Measurements from ENCODE around the gene GJA8. TPM values are rescaled to one million over a fixed set of nuclear protein-coding genes. Genes with fewer than 3 reads are reported as not detected.
"Not testable (repeated sequence)": the region's sequence is repeated elsewhere in the genome, so short reads cannot be mapped to it uniquely, and the experiment has no call there.

The GJA8 gene
- total RNA-seq, 2 experiments from 2014 or later, result not detected

DNA sequence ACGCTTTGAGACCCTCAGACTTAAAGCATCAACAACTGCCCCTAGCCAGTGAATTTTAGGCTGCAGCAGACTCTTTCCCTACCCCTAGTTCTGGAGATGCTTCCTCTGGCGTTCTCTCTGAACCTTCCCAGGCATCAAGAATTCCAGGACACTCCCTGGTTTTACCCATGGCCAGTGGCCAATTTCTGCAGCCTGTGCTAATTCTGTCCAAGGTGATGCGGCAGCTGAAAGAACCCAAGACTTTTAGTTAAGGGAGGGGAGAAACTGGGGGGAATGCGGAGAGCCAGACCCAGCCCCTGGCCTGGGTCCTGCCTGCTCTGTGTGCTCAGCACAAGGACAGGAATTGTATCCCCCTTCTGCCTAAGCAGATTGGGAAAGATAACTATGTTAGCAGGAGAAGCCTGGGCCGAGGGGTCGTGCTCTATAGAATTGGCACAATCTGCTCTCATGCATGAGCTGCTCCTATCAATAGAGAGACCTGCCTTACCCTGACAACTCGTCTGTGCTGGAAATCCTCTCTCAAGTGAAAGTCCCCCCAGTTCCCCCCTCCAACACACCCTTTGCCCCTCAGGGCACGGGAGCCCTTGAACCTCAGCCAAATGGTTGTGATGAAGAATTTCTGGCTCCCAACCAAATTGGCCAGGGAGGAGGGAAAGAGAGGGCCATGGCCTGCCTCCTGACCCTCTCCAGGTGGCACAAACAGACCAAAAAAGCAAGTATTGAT is 5.4 kb upstream of the GJA8 start:
- ATAC-seq (no peak), DNase-seq (no peak)
- H3K36me3 Mint-ChIP-seq, result no peaks in the 10 kb centered on the region
- H3K4me1 Mint-ChIP-seq, result no peaks in the 10 kb centered on the region
- no peak overlapping the region for H3K27ac Mint-ChIP-seq
- H3K27me3 Mint-ChIP-seq, result peaks cover 15% of the 10 kb centered on the region
- H3K4me3 Mint-ChIP-seq, result no peak overlapping the region
- CTCF ChIA-PET, result no interaction called here
- H3K9me3 Mint-ChIP-seq (ENCODE audit: low read depth), result no peaks in the 10 kb centered on the region

DNA sequence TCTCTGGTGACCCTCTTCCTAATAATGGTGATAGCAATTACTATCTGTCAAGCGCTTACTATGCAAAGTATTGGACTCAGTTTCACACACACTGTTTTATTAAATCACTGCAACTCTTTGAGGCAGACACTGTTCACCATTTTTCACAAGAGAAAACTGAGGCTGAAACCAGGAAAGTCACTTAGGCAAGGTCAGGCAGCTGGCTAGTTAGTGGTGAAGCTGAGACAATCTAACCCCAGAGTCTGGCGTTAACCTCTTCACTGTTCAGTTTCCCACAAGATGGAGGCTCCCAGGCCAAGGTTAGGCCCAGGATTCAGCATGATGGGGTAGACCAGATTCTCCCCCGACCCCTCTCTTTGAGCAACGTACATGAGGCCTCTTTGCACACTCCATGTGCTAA is 4.8 kb upstream of the GJA8 start:
- no peaks in the 10 kb centered on the region for H3K9me3 Mint-ChIP-seq (ENCODE audit: low read depth)
- H3K27me3 Mint-ChIP-seq, result peaks cover 14% of the 10 kb centered on the region
- no peaks in the 10 kb centered on the region for H3K4me1 Mint-ChIP-seq
- no peak for DNase-seq
- no peak overlapping the region for H3K4me3 Mint-ChIP-seq
- no peak for ATAC-seq
- H3K36me3 Mint-ChIP-seq, result no peaks in the 10 kb centered on the region
- CTCF ChIA-PET, result no interaction called here
- H3K27ac Mint-ChIP-seq, result no peak overlapping the region

DNA sequence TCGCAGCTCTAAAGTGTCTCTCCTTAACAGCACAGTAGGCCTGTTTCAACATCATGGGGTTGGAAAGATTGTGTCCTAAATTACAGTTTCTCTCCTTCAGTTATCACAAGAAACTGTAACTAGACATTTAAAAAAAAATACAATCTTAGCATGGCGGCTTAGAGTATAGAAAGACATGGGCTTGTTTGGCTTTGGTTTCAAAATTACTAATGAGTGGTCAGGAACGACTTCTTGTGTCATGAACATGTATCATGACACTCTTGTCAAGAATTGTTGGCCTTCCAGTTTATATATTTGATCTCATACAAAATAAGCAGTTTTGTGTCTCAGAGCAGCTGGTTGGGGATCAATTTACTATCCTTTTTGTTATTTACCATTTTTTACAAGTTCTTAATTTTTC is 2.1 kb downstream of the GJA8 start:
- DNase-seq (no peak), ATAC-seq (peak; percentile 78)
- Mint-ChIP-seq H3K27me3 (peaks cover 7% of the 10 kb centered on the region), H3K4me3 (no peak overlapping the region), H3K27ac (peak overlapping the region; percentile 57), H3K9me3 (ENCODE audit: low read depth) (no peaks in the 10 kb centered on the region), H3K4me1 (peaks cover 15% of the 10 kb centered on the region), H3K36me3 (no peaks in the 10 kb centered on the region)
- CTCF ChIA-PET, result interaction anchor here (0.8 to 0.9 kb wide), 2 partner anchors 12 to 263 kb away, joined by 3 to 4 read pairs; no protein-coding TSS in a partner anchor

DNA sequence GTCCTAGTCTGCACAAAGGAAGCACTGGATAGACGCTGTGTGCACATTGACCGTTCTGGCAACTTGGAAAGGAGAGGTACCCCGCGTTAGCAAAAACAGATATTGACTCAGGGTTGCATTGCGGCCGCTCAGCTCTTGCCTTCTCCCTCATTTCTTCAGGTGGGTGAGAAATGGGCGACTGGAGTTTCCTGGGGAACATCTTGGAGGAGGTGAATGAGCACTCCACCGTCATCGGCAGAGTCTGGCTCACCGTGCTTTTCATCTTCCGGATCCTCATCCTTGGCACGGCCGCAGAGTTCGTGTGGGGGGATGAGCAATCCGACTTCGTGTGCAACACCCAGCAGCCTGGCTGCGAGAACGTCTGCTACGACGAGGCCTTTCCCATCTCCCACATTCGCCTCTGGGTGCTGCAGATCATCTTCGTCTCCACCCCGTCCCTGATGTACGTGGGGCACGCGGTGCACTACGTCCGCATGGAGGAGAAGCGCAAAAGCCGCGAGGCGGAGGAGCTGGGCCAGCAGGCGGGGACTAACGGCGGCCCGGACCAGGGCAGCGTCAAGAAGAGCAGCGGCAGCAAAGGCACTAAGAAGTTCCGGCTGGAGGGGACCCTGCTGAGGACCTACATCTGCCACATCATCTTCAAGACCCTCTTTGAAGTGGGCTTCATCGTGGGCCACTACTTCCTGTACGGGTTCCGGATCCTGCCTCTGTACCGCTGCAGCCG is 5.4 kb downstream of the GJA8 start:
- H3K4me3 Mint-ChIP-seq, result no peak overlapping the region
- peaks cover 15% of the 10 kb centered on the region for H3K4me1 Mint-ChIP-seq
- DNase-seq, result no peak
- H3K9me3 Mint-ChIP-seq (ENCODE audit: low read depth), result no peaks in the 10 kb centered on the region
- no peak for ATAC-seq
- H3K27ac Mint-ChIP-seq, result no peak overlapping the region
- peaks cover 7% of the 10 kb centered on the region for H3K27me3 Mint-ChIP-seq
- H3K36me3 Mint-ChIP-seq, result no peaks in the 10 kb centered on the region
- CTCF ChIA-PET, result no interaction called here

DNA sequence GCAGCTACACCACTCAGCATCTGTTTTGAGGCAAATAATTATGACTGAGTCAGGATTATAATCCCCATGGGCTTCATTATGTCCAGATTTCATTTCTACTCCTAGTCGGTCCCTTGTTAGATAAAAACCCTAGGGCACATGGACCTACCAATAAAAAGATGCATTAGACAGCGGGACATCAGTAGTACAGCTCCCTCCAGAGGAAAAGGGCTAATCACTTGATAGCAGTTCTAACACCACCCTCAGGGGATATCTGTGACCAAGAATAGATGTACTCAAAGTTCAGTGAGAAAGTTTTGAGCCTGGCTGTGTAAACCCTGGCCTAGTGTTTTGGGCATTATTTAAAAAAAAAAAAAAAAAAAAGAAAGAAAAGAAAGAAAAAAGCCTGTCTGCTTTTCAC is 10.0 kb downstream of the GJA8 start:
- H3K4me1 Mint-ChIP-seq, result no peaks in the 10 kb centered on the region
- H3K4me3 Mint-ChIP-seq, result no peak overlapping the region
- no peak overlapping the region for H3K27ac Mint-ChIP-seq
- peaks cover 33% of the 10 kb centered on the region for H3K27me3 Mint-ChIP-seq
- DNase-seq (no peak), ATAC-seq (no peak)
- CTCF ChIA-PET, result interaction anchor here (1.0 kb wide), 1 partner anchor 20 kb away, joined by 4 read pairs; no protein-coding TSS in a partner anchor
- H3K9me3 Mint-ChIP-seq (ENCODE audit: low read depth), result no peaks in the 10 kb centered on the region
- H3K36me3 Mint-ChIP-seq, result no peaks in the 10 kb centered on the region

DNA sequence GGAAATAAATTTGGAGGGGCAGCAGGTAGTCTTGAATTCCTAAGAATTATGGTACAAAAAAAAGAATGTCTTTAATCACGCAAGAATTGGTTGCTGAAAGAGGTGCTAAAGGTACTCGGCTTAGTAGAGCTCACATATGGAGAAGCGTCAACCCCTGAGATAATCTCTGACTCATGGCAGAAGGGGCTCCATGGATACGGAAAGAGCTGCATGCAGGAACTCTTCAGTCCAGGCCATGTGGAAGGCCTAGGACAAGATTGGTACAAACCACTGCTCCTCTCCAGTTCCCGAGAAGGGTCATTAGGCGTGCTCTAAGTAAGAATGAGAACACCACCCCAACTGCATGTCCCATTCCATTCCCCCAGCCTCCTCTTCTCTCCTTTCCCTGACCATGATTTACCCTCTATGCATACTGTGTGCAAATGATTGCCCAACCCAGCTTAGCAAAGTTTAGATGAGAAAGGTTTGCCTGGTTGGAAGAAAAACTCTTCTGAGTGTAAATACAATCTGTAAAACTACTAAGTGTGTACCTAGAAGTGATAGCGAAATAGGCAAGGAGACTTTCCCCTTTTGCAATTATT is 10.9 kb downstream of the GJA8 start:
- CTCF ChIA-PET, result no interaction called here

DNA sequence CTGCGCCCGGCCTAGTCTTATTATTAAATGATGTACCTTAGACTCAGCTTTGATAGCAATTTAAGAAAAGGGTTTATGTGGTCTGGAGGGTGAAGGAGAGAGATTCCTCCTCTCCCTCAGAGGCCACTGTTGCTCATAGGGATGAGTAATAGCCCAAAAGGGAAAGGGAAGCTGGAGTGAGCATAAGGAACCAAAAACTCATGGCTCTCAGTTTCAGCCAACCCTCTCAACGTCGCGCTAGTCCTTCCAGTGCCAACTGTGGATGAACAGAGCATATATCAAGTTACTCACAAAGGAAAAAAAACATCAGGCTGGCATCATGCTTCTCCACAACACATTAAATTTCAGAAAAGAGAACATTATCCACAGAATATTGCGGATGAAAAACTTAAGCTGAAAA is 17.3 kb downstream of the GJA8 start:
- no peak for ATAC-seq
- CTCF ChIA-PET, result interaction anchor here (0.6 kb wide), 1 partner anchor 215 kb away, joined by 3 read pairs; no protein-coding TSS in a partner anchor
- Mint-ChIP-seq H3K27me3 (peaks cover 30% of the 10 kb centered on the region), H3K4me3 (no peak overlapping the region), H3K36me3 (no peaks in the 10 kb centered on the region), H3K9me3 (ENCODE audit: low read depth) (no peaks in the 10 kb centered on the region), H3K4me1 (peaks cover 3% of the 10 kb centered on the region), H3K27ac (no peak overlapping the region)
- no peak for DNase-seq

More for the DNA sequence above, 10.9 kb downstream of the GJA8 start:
- H3K27ac Mint-ChIP-seq, result no peak overlapping the region
- no peak for ATAC-seq
- no peaks in the 10 kb centered on the region for H3K4me1 Mint-ChIP-seq
- no peak for DNase-seq
- no peak overlapping the region for H3K4me3 Mint-ChIP-seq
- no peaks in the 10 kb centered on the region for H3K9me3 Mint-ChIP-seq (ENCODE audit: low read depth)
- no peaks in the 10 kb centered on the region for H3K36me3 Mint-ChIP-seq
- peaks cover 34% of the 10 kb centered on the region for H3K27me3 Mint-ChIP-seq

DNA sequence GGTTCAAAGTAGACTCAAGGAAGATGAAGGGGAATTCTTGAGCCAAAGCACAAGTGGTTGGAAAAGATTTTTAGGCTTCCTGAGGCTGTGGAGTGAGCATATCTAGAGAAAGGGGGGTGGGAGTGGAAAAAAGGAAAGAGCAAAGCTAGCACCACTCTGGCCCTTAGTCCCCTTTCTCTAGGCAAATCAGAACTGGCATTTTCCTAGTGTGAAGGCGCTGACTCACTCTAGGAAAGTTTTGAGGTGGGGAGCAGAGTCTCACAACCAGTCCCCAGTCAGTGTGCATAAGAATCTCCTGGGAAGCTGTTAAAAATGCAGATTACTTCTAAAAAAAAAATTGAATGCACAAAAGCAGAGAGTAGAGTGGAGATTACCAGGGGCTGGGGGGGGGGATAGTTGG is 22.2 kb downstream of the GJA8 start:
- Mint-ChIP-seq H3K27ac (no peak overlapping the region), H3K4me3 (no peak overlapping the region), H3K36me3 (no peaks in the 10 kb centered on the region), H3K4me1 (peaks cover 5% of the 10 kb centered on the region), H3K9me3 (ENCODE audit: low read depth) (no peaks in the 10 kb centered on the region), H3K27me3 (peaks cover 3% of the 10 kb centered on the region)
- ATAC-seq (no peak), DNase-seq (no peak)
- CTCF ChIA-PET, result no interaction called here

DNA sequence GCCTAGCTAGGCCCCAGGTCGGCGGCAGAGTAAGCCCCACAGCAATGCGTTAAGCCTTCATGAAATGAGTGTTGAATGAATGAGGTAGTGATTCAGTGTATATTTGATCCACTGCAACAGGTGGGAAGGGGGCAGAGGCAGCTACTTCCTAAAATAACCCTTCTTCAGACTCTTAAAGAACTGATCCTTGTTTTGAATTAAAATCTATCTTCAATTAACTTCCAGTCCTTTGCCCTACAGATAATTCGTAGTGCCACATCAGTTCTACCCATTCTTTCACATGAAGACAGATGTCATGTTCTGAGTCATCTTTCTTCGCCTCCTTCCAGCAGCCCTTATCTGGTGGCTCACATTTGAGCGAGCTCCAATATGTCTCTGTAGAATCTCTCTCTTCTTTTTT is 24.6 kb downstream of the GJA8 start:
- DNase-seq; H3K27ac Mint-ChIP-seq; H3K36me3 Mint-ChIP-seq; H3K4me3 Mint-ChIP-seq; H3K9me3 Mint-ChIP-seq (ENCODE audit: low read depth); CTCF ChIA-PET; ATAC-seq; H3K27me3 Mint-ChIP-seq: not testable (repeated sequence)
- H3K4me1 Mint-ChIP-seq, result peaks cover 19% of the 10 kb centered on the region

DNA sequence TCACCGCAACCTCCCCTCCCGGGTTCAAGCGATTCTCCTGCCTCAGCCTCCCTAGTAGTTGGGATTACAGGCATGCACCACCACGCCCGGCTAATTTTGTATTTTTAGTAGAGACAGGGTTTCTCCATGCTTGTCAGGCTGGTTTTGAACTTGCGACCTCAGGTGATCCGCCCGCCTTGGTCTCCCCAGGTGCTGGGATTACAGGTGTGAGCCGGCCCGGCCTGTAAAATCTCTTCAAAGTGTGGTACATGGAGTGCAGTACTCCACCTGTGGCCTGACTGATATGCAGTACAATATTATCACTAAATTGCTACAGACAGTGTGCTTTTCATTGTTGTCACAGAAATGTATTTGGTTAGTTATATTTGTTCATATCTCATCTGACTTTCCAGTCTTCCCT is 25.1 kb downstream of the GJA8 start:
- H3K9me3 Mint-ChIP-seq (ENCODE audit: low read depth); H3K27ac Mint-ChIP-seq; DNase-seq; ATAC-seq; H3K4me3 Mint-ChIP-seq; H3K27me3 Mint-ChIP-seq; CTCF ChIA-PET: not testable (repeated sequence)
- Mint-ChIP-seq H3K4me1 (peaks cover 22% of the 10 kb centered on the region), H3K36me3 (peaks cover 10% of the 10 kb centered on the region)

DNA sequence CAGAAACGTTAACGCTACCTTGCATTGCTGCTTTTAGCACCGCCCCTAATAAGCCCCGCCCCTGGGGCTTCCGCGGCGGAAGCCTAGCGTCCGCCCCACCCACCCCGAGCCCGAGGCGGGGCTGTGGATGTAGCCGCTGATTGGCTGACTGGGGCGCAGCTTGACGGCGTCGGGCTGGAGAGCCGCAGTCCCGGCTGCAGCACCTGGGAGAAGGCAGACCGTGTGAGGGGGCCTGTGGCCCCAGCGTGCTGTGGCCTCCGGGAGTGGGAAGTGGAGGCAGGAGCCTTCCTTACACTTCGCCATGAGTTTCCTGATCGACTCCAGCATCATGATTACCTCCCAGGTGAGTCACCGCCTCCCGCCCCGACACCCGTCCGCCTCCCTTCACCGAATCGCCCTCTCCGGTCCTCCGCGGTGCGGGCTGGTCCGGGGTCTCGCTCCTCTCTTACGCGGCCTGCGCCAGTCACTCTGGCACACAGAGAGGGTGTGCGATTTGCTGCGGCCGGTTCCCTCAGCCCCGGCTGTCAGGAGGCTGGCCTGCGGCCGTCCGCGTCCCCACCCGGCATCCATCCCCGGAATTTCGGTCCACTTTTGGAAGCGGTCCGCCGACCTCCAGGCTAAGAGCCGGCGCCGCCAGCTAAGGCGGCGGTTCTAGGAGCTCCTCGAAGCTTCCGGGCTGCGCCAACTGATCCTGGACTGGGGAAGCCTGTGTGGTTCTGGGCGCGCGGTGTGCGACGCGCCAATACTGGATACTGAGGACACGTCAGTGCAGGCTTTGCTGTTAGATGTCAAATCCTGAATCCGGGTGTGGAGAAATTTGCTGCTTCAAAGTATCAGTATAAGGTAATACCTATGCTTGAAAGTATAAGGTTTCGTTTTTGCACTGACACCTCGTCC is 25.9 kb downstream of the GJA8 start, which contains the start of gene GPR89B:
GPR89B (plus strand) TSS at position 185 of the 897 bp plus-strand sequence; CDS start at position 302, 117 bp downstream.
- Mint-ChIP-seq H3K27ac (peak within 1 kb of the TSS; percentile 81), H3K4me3 (peak within 1 kb of the TSS; percentile 75), H3K36me3 (peaks cover 11% of the 10 kb centered on the region), H3K4me1 (peaks cover 22% of the 10 kb centered on the region)
- peak; percentile 99 for ATAC-seq
- H3K9me3 Mint-ChIP-seq (ENCODE audit: low read depth); H3K27me3 Mint-ChIP-seq; CTCF ChIA-PET: not testable (repeated sequence)
- peak; percentile 94 for DNase-seq

DNA sequence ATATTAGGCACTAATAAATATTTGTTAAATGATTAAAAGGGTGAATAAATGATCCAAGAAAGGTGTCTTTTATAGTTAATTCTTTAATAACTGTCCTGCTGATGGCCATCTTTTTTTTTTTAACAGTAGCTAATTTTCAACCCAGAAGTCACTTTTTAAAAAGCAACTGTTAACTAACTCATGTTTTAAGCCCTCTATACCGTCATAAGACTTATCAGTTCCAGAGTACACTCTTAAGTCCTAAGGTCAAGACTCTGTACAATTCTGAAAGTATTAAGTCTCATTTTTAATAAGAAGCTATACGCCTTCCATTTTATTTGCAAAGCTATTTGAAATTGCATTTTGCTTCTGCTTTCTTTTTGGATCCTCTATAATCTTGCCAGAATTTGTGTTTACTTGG is 28.5 kb downstream of the GJA8 start:
- ATAC-seq; H3K4me3 Mint-ChIP-seq; CTCF ChIA-PET; H3K27ac Mint-ChIP-seq; DNase-seq; H3K9me3 Mint-ChIP-seq (ENCODE audit: low read depth); H3K27me3 Mint-ChIP-seq: not testable (repeated sequence)
- H3K4me1 Mint-ChIP-seq, result peaks cover 19% of the 10 kb centered on the region
- H3K36me3 Mint-ChIP-seq, result peaks cover 13% of the 10 kb centered on the region

DNA sequence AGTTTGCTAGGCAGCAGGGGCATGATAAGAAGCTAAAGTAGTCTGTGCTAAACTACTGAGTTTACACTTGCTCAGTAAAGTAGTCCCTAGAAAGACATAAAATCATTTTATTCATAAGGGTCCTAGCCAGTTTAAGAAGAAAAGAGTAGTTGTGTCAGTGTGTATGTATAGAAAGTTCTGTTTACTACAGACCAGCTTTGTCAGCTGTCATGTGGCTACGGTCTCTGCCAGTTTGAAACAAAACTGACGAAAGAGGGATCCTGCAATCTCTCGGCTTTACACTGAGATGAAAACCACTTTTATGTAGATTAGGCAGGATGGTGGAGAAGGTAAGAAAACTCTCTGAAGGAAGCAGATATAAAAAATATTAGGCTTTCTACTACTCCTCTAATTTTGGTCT is 32.7 kb downstream of the GJA8 start:
- CTCF ChIA-PET; H3K9me3 Mint-ChIP-seq (ENCODE audit: low read depth); ATAC-seq; DNase-seq; H3K27ac Mint-ChIP-seq; H3K4me3 Mint-ChIP-seq; H3K27me3 Mint-ChIP-seq: not testable (repeated sequence)
- Mint-ChIP-seq H3K36me3 (peaks cover 16% of the 10 kb centered on the region), H3K4me1 (peaks cover 15% of the 10 kb centered on the region)
